GM21390 (cell line): ENCODE measurements around the gene MMEL1.

Source experiments
- ATAC-seq: cut with Tn5 transposase; IDR thresholded peaks from one replicate; pipeline ENCODE4 v1.9.1; 2021; ENCODE audit not compliant: unreplicated experiment

MMEL1 gene

DNA sequence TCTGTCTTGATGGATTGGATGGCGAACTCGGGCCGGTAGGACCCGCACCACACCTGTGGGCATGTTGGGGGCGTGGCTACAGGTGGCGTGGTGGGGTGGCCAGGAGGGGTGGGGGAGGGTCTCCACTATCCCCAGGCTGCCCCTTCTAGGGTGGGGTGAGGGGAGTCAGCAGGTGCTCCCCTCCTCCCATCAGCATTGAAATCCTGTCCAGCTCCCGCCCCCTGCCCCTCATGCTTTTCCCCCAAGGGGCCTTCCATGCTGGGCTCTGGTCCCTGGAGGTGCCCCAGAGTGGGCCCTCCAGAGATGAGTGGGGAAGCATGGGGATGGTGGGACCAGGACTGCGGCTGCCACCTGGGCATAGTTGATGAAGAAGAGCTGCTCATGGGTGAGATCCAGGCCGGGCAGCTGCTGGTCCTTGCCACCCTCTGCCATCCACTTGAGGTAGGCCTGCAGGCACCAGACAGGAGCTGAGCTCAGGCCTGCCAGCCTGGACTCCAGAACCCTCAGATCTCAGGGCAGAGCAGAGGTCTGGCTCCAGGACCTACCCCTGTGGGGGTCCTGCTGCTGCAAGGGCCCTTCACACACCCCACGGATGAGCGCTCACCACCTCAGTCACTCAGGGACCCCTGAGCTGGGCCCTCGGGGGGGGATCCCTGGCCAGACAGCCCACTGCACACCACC is 41.1 kb downstream of the MMEL1 start:
- no peak for ATAC-seq

- no peak for ATAC-seq
These were observed 41.6 kb downstream of the MMEL1 start for GRCh38 chr1:2591233-2591580.

DNA sequence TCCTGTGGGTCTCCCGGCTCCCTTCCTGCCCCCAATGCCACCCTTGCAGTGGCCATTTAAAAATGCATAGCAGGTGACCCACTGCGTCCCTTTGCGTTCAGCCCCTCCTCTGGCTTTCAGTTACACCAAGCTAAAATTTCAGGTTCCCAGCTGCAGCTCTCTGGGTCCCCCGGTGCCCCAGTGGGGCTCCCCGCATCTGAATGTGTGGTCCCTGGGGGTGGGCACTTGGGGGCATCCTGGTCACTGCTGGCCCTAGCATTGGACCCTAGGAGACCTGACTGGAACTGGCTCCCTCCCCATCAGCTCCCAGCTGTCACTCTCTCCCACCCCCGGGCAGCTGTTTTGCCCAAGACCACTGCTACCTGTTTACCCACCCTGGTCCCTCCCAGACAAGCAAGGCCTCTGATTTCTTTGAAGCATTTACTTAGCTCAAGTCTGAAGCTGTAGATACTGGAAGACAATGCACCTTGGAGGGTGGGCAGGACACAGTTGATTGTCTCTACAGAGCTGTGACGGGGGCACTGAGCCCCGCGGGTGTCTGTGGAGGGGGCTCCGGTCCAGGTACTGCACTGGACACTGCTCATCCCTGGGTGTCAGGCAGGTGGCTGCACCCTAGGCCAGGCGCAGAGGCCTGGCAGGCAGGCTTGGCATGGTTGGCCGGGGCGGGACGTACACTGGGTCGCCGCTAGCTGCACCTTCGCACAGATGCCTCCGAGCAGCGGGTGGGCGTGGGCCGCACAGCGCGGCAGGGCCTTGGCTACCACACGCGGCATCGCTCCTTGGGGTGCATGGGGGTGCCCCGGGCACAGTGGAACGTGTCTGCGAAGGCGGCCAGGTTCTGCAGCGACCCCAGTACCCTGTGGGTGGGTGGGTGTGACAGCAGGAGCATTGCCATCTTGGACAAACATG is 42.3 kb downstream of the MMEL1 start:
- no peak for ATAC-seq

DNA sequence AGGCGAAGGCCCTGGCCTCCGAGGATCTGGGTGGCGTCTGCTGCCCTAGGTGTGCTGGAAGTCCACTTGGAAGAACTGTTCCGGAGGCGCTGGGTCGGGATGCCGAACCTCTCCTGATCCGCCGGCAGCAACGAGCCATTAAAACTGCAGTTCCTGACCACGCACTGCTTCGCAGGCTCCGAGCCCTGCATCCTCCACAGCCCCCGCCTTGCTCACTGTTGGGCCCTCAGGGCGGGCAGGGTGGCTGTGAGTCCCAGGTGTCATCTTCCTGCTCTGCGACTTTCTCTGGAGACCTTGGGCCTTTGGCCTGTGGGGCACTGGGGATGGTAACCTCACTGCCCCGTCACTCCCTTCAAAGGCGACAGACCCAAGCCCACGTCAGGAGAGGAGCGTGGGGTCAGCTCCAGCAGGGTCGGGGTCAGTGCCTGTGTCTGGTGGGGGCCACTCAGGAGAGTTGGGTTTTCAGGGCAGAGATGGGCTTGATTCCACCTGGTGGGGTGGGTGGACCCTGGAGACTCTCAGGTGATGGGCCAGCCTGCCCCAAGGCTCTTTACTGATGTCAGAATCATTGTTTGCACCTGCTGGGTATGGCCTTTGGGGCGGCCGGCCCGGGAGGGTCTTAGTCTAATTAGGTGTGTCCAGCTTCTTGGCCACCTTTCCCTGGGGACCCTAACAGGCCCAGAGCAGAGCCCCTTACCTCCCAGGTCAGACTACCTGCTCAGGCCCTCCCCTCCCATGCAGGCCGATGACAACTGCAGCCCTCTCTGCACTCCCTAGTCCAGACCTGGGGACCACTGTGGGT is 43.2 kb downstream of the MMEL1 start:
- ATAC-seq, result no peak

DNA sequence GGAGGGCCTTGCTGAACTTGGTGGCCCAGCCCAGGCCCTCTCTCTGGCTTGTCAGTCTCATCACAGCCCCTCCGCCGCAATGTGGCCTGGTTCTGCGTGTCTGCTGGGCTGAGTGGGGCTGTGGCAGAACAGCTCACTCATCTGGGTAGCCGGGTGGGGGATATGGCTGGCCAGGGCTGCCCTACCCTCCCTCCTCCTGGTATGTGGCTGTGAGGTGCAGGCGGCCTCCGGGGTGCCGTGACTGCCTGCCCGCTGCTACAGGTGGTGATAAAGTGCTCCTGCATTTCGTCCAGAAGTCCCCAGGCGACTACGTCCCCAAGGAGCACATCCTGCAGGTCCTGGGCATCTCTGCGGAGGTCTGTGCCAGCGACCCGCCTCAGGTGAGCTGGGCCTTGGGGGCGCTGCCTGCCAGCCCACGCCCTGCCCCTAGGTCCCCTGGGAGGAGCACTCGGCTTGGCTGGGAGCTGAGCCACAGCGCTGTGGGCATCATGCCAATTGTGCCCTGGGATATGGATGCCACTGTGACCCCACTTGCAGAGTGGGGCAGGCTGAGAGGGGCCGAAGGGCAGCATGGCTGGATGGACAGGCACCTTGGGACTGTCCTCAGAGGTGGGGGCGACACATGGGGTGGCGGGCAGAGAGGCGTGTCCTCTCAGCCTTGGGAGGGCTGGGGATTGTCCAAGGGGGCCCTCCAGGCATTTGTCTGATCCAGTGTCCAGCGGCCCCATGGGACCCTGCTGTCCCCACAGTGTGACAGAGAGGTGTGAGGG is 44.0 kb downstream of the MMEL1 start:
- ATAC-seq, result no peak

- ATAC-seq, result no peak
These were observed 44.8 kb downstream of the MMEL1 start for GRCh38 chr1:2587860-2588571.

DNA sequence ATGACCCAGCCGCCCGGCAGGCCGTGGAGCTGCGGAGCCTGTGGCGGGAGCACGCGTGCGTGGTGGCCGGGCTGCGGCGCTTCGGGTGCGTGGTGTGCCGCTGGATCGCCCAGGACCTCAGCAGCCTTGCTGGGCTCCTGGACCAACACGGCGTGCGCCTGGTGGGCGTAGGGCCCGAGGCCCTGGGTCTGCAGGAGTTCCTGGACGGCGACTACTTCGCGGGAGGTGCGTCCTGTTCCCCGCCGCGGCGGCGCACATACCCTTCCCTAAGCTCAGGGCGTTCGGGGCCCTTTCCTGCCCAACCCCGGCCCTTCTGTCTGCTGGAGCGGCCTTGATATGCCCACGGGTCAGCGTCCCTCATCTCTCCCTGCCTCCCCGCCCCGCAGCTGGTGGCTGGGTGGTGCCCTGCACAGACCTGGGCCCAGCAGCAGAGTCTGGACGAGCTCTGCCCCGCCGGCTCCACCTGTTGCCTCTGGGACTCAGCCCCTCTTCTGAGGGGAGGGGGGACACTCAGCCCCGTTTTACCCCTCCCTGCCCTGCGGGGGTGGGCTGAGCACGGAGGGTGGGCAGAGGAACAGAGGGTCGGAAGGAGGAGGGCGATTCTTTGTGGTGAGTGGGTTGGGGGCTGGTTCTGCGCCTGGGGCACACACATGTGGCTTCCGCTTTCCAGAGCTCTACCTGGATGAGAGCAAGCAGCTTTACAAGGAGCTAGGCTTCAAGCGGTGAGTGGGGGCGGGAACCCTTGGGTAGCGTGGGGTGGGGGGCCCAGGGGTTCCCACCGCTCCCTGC is 45.6 kb downstream of the MMEL1 start:
- ATAC-seq, result peak; percentile 11

DNA sequence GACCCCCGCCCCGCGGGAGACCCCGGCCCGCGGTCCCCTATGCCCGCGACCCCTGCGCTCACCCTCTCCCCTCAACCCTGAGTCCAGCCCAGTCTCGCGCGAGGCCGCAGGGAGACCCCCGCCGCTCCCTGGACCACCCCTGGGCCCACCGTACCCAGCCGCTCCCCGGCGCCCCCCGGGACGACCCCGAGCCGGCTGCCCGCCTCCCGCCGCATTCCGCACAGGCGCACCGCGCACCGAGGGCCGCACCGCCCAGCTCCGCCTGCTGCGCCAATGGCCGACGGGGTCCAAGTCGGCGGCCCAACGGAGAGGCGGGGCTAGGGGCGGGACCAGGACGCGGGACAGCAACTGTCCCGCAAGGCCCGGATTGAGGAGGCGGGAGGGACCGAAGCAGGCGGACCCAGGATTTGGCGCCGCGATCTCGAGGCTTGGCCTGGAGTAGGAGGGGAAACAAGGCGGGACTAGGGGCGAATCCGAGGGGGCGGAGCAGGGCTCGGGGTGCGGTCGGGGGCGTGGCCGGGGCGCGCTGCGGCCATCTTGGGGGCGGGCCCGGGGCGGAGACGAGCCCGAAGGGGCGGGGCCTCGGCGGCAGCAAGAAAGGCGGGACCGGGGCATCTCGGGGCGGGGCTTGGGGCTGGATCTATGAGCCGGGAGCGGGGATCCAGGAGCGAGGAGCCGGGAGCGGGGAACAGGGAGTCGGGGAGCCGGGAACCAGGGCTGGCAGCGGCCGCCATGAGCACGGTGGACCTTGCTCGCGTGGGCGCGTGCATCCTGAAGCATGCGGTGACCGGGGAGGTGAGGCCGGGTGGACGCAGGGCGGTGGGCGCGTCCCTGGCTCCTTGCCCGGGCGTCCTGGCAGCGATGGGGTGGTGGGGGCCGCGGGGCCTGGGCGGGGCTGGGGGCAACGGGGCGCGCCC is 46.4 kb downstream of the MMEL1 start, which contains the start of gene PRXL2B:
TSS of gene PRXL2B (plus strand) at position 624 of the 917 bp plus-strand sequence. CDS start at position 733, 109 bp downstream.
- ATAC-seq, result peak; percentile 60

- ATAC-seq, result peak; percentile 38
These were observed 47.3 kb downstream of the MMEL1 start for GRCh38 chr1:2585318-2586092.

DNA sequence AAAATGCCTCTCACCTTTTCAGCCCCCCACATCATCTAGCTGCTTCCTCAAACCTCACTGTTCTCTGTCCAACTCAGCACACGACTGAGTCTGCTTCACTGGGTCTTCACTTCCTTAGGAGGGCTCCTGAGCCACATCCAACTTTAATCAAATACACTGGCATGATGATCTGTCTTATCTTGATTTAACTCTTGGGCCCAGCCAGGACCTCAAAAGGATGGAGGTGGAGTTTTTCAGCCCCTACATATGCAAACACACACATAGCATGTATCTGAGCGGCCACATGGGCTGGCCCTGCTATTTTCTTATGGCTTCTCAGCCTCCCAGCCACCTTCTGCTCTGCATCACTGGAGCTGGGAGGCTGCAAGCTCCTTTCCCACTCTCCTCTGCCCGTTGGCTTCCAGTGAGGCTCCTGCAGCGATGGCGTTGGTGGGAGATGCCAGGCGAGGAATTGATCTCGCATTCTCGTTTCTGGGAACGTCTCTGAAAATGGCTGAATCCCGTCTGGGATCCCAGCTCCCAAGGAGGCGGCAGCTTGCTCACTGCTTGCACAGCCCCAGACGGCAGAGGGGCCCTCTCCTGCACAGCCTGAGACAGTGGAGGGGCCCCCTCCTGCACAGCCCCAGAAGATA is 48.0 kb downstream of the MMEL1 start:
- no peak for ATAC-seq

DNA sequence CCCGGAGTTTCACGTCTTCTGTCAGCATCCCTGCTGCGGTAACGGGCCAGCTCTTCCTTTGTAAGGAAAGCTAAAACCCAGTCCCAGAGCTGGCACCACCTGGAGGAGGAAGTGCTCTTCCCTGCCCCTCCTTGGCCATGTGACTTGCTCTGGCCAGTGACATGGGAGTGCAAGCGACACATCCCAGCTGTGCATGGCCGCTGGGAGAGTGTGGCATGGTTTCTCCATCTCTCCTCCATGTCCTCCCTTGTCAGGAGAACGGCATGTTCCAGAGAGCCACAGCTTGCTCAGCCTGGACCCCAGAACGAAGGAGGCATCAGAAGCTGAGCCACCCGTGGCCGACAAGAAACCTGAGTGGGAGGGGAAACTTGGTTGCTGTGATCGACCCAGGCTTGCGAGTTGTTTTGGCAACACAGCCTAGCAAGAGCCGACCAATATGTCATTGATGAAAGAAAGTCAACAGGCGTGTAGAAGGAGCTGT is 48.9 kb downstream of the MMEL1 start:
- no peak for ATAC-seq

GRCh38 chr1:2583331-2583791 is 49.5 kb downstream of the MMEL1 start:
- ATAC-seq, result no peak

- ATAC-seq, result no peak
These were observed 50.4 kb downstream of the MMEL1 start for GRCh38 chr1:2582391-2582790.

- no peak for ATAC-seq
These were observed 52.1 kb downstream of the MMEL1 start for GRCh38 chr1:2580691-2581090.

- ATAC-seq, result no peak
These were observed 54.1 kb downstream of the MMEL1 start for GRCh38 chr1:2578758-2579118.

DNA sequence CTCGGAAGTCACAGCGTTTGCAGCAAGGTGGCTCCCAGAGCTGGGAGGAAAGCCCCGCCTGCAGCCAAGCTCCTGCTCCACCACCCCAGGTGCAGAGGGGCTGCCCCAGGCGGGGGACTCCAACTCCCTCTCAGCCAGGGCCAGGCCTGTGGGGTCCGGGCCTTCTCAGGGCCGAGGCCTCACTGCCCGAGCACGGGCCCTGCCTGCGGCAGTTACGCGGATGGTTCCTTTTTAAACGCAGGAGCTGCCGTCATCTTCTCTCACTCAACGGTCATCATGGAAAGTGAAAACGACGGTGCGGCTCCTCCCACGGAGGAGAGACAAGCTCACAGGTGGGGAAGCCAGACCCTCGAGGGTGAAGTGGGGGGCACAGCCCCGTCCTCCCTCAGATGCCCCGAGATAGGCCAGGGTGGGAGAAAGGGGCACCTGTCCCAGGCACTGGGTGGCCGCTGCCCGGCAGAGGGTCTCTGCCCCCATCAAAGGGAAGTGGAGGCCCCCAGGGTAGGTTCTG is 55.2 kb downstream of the MMEL1 start:
- peak; percentile 31 for ATAC-seq
